ENCODE measurements around the gene AKR1C4. TPM values are rescaled to one million over a fixed set of nuclear protein-coding genes. Genes with fewer than 3 reads are reported as not detected.

AKR1C4 gene
- not detected in 2 replicates for polyA plus RNA-seq

DNA sequence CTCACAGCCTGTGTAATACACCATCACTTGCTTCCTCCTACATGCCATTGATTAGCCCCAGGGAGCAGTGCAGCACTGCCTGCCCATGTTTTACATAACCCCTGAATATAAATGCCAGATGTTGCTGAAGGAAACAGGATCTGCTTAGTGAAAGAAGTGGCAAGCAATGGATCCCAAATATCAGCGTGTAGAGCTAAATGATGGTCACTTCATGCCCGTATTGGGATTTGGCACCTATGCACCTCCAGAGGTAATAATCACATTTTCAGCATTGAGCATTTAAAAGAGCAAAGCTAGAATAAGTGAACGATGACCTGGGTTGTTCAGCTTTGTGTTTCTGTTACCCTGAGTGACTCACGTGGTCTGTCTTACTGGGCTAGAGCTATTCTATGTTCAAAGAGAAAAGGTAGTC is at the start of gene AKR1C4:
TSS of gene AKR1C4 (plus strand) at position 136 of the 412 bp plus-strand sequence. CDS start at position 167, 31 bp downstream.

DNA sequence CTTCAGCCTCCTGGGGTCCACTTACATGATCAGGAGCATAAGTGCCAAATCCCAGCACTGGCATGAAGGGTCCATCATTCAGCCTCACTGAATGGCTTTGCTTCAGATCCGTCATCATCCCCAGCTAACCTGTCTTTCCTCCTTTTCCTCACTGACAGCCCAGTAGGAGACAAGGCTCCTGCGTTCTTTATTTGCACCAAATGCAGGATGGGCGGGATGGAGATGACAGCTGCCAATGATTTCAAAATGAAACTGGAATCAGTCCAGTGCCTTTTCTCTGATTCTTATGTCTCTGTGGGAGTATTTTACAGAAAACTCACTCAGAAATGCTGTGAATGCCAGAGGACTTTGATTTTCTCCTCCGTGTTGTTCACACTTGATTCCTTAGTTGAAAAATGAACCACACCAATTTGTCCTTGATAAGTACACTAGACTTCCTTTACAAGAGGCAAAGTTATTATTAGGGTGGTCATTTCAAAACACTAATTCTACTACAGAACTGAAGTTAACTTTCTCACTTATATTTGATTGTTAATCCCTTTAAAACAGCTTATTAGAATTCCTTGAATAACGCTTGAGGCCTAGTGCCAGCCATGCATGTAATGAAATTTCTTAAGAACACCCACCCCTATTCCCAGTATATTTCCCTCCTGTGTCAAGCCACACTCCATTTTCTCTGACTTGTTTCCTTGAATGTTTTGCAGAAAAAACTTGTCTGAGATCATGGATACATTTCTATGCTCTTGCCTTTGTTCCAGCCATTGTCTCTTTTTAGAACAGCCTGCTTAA is 11.5 kb upstream of the AKR1C4 start, which contains the start of gene AKR1C8:
TSS of gene AKR1C8 (minus strand) at position 164 of the 789 bp plus-strand sequence. CDS start at position 118, 46 bp downstream.

Other genes with a start within 250 kb of the AKR1C4 start
- gene AKR1C1, start 233.4 kb upstream of the AKR1C4 start, polyA plus RNA-seq, result 0.85 and 25.5 TPM in 2 replicates
- gene AKR1C2, start 193.0 kb upstream of the AKR1C4 start, polyA plus RNA-seq, result 14.1 and 29.0 TPM in 2 replicates
- gene AKR1C3, start 102.4 kb upstream of the AKR1C4 start, polyA plus RNA-seq, result 5.4 and 8.9 TPM in 2 replicates
- gene AKR1C8, start 11.7 kb upstream of the AKR1C4 start, polyA plus RNA-seq, result not detected in 2 replicates
- gene UCN3, start 168.1 kb downstream of the AKR1C4 start, polyA plus RNA-seq, result not detected in 2 replicates
- not detected in 2 replicates for gene TUBAL3, start 208.0 kb downstream of the AKR1C4 start, polyA plus RNA-seq
- 5.5 and 9.0 TPM in 2 replicates for gene NET1, start 215.7 kb downstream of the AKR1C4 start, polyA plus RNA-seq

Measured in Purkinje cell (primary cell).